Peyer's patch (tissue), 4 donors: ENCODE results near the gene PASK.

Experiments used
- POLR2A ChIP-seq, 2 donors: fragments of 450-650 bp; IDR thresholded peaks; one replicate each; pipeline ENCODE4 v1.5.1; 2017; ENCODE audit warnings: antibody characterized with exemption in 2 of 2, mild to moderate bottlenecking in 2 of 2, moderate library complexity in 2 of 2
- TF ChIP-seq, protein P1 (sequence below), 6 experiments: fragments of 450-650 bp in 4 of 6; fragments of 200-600 bp in 2 of 6; sonication (generic) in 1 of 6; IDR thresholded peaks; one replicate each; pipeline ENCODE4 v1.5.1; 2017 to 2019; ENCODE audit warnings: antibody characterized with exemption in 6 of 6, mild to moderate bottlenecking in 3 of 6, moderate library complexity in 1 of 6

DNA sequence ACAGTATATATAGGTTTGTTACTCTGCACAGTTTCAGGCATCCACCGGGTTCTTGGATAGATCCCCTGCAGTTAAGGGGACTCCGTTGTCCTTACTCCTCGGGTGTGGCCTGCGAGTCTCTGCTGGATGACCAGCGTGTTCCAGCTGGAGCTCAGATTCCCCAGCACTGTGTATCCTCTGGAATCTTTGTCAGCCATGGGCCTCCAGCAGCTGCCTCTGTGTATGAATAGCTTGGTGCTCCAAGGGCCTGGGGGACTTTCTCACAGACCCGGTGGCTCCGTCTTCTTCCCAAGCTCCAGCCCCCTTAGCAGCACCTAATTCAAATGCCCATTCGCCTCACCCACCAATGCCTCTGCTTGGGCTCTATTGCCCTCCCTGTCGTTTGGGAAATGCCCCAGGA, 45.5 kb upstream of the PASK start:
- TF ChIP-seq, protein P1, sequence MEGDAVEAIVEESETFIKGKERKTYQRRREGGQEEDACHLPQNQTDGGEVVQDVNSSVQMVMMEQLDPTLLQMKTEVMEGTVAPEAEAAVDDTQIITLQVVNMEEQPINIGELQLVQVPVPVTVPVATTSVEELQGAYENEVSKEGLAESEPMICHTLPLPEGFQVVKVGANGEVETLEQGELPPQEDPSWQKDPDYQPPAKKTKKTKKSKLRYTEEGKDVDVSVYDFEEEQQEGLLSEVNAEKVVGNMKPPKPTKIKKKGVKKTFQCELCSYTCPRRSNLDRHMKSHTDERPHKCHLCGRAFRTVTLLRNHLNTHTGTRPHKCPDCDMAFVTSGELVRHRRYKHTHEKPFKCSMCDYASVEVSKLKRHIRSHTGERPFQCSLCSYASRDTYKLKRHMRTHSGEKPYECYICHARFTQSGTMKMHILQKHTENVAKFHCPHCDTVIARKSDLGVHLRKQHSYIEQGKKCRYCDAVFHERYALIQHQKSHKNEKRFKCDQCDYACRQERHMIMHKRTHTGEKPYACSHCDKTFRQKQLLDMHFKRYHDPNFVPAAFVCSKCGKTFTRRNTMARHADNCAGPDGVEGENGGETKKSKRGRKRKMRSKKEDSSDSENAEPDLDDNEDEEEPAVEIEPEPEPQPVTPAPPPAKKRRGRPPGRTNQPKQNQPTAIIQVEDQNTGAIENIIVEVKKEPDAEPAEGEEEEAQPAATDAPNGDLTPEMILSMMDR (IDR thresholded peaks at IDR 0.05) = no peak
- no peak for TF ChIP-seq POLR2A (IDR thresholded peaks at IDR 0.05)
